DLD1 (cell line): ENCODE results near the gene FAM171A2.

Experiments
- in situ Hi-C: cut with HindIII; loops from 2 replicates; pipeline ENCODE4 v1.10.0; 2017; ENCODE audit warnings: low sequenced_read_pairs

Gene FAM171A2

DNA sequence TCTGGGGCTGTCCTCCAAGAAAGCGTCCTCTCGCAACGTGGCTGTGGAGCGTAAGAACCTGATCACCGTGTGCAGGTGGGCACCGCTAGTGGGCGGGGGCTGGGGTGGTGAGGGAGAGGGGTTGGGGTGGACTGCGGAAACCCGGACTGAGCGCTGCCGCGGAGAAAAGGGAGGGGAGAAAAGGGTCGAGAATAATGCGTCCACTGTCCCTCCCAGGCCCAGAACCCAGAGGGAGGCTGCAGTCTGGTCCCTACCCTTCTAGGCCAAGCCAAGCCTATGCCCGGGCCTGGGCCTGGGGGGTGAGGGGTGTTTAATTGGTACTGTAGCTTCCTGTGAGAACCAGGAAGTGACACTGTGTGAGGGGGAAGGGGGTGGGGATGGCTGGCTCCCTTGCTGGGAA, 54.8 kb downstream of the FAM171A2 start:
- in situ Hi-C loops, result no loop called here

DNA sequence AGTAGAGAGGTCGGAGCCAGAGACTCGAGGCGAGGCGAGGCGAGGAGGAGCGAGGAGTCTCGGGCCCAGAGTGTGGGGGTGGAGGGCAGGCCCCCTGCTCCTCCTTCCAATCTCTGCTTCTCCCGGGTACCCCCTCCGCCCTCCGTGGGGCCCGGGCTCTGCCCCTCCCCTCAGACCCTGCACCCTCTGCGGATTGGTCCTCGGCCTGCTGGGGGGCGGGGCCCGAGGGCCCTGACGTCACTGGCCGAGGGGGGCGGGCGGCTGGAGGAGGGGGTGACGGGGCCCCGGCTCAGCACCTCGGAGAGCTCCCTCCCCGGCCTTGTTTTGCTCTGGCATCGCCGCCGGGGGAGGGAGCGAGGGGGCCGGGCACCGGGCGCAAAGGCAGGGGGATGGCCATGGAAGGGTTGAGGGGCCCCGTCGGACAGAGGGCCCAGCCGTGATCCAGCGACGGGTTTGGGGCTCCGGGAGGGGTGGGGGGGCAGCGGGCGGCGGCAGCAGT, 55.3 kb downstream of the FAM171A2 start, which contains the start of gene RUNDC3A:
Gene RUNDC3A, plus strand, starts transcription at position 282 of the 499 bp plus-strand sequence. CDS start 232 bp downstream, outside the sequence.
- in situ Hi-C loops, result no loop called here

DNA sequence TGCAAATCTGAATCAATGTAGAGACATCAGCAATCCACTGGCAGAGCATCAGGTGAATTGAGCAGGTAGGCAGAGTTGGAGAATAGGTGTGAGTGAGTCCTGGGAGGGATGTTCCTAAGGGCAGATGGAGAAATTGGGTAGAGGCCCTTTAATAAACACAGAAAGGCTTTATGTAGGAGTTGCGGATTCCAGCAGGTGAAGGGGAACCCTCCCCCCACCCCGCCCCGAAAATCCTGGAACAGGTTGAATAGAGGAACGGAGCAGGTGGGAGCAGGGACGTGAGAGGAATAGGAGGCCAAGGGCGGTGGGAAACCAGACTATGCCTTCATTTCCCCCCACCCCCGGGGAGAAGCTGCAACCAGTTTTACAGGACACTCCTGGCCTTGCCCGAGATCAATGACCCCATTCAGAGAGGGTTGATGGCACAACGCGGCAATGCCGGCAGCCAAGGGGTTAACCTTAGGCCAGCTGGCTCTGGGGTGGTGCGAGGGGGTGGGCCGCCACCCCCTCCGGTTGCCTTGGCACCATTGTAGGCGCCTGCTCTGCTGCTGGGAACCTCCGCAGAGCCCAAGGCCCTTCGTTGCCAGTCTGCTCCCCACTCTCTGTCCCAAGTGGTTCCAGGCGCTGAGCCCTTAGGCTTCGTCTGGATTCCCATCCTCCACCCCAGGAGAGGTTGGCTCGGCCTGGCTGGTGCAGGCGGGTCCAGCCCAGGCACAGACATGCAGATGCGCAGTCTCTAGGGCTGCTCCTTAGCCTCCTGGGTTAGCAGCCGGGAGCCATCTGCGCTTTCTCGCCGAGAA, 56.1 kb downstream of the FAM171A2 start:
- in situ Hi-C loops, result no loop called here

- in situ Hi-C loops, result no loop called here
These were observed 59.0 kb downstream of the FAM171A2 start for GRCh38 chr17:44304651-44305050.
